ENCODE measurements around the gene CDH24. TPM values are rescaled to one million over a fixed set of nuclear protein-coding genes. Genes with fewer than 3 reads are reported as not detected.
A peak's percentile ranks its signal among the peaks of the same experiment; 100 is the strongest.

The CDH24 gene
- total and polyA plus RNA-seq, 2 of the 13 experiments (the other 11 are each of a cell fraction or from before 2014, with no cell fraction given), result 0.69 to 0.99 TPM

DNA sequence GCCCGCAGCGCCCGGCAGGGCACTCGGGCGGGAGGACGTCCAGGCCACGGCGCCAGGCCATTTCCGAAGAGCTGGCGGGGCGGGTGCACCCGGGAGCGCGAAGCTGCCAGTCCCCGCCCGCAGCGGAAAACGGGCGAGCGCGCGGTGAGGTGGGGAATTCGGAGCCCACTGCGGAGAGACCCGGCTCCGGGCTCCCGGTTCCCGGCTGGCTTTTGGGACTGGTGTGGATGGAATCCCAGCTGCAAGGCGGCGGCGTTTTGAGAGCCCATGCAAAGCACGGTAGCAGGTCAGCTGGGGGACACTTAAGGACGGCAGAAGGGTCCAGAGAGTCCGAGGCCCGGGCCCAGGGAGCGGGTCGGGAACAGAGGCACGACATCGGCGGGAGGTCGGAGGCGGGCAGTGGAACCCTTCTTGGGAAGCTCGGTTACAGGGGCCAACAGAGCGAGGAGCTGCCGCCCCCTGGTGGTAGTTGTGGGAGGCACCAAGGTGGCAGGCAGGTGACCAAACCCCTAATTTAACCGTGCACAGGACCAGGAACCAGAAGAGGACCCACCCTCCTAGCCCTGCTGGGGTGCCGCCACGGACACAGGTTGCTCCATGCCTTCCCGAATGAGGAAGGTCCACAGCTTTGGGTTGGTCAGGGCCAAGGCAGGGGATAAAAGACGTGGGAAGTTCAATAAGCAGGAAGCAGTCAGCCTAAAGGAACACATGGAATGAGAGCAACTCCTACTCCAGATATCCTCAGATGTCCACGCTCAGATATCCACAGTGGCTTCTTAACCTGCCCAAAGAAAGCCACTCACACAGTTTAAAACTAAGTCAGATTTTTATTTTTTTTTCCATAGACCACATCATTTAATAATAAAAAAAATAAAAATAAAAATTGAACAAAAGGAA is 685 bp upstream of the CDH24 start (continued):
- peak; percentile 88; the same call in 1 of the 2 replicates for TF ChIP-seq ZNF468 (CRISPR knock-in tag; IDR thresholded peaks at IDR 0.05)
- no peak for TF ChIP-seq SRF (IDR thresholded peaks at IDR 0.05; ENCODE audit: low read depth, low read length)
- no peak for TF ChIP-seq ZFP1 (CRISPR knock-in tag; IDR thresholded peaks at IDR 0.05)
- TF ChIP-seq ONECUT2 (CRISPR knock-in tag; IDR thresholded peaks at IDR 0.05), result no peak
- TF ChIP-seq CENPX (CRISPR knock-in tag; IDR thresholded peaks at IDR 0.05), result no peak
- TF ChIP-seq HDAC1 (CRISPR knock-in tag; IDR thresholded peaks at IDR 0.05), result peak; percentile 91
- peak; percentile 56; the same call in 1 of the 2 replicates for TF ChIP-seq WIZ (CRISPR knock-in tag; IDR thresholded peaks at IDR 0.05)
- TF ChIP-seq SYNCRIP (IDR thresholded peaks at IDR 0.05; ENCODE audit: insufficient read depth, low read depth, low read length), result no peak
- TF ChIP-seq ZKSCAN1 (IDR thresholded peaks at IDR 0.05; ENCODE audit: low read length), result peak; percentile 31; the same call in 1 of the 2 replicates
- TF ChIP-seq ZMYM2 (CRISPR knock-in tag; IDR thresholded peaks at IDR 0.05), result no peak
- TF ChIP-seq, protein P1, sequence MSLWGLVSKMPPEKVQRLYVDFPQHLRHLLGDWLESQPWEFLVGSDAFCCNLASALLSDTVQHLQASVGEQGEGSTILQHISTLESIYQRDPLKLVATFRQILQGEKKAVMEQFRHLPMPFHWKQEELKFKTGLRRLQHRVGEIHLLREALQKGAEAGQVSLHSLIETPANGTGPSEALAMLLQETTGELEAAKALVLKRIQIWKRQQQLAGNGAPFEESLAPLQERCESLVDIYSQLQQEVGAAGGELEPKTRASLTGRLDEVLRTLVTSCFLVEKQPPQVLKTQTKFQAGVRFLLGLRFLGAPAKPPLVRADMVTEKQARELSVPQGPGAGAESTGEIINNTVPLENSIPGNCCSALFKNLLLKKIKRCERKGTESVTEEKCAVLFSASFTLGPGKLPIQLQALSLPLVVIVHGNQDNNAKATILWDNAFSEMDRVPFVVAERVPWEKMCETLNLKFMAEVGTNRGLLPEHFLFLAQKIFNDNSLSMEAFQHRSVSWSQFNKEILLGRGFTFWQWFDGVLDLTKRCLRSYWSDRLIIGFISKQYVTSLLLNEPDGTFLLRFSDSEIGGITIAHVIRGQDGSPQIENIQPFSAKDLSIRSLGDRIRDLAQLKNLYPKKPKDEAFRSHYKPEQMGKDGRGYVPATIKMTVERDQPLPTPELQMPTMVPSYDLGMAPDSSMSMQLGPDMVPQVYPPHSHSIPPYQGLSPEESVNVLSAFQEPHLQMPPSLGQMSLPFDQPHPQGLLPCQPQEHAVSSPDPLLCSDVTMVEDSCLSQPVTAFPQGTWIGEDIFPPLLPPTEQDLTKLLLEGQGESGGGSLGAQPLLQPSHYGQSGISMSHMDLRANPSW (CRISPR knock-in tag; IDR thresholded peaks at IDR 0.05; ENCODE audit: borderline replicate concordance), result no peak
- TF ChIP-seq, protein P2, sequence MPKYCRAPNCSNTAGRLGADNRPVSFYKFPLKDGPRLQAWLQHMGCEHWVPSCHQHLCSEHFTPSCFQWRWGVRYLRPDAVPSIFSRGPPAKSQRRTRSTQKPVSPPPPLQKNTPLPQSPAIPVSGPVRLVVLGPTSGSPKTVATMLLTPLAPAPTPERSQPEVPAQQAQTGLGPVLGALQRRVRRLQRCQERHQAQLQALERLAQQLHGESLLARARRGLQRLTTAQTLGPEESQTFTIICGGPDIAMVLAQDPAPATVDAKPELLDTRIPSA (CRISPR knock-in tag; IDR thresholded peaks at IDR 0.05; ENCODE audit: borderline replicate concordance), result no peak
- 0 out of 2 replicates have a peak, but pooled peaks have one; percentile 60 for TF ChIP-seq SP140L (CRISPR knock-in tag; IDR thresholded peaks at IDR 0.05; ENCODE audit: borderline replicate concordance)
- TF ChIP-seq, protein P3, sequence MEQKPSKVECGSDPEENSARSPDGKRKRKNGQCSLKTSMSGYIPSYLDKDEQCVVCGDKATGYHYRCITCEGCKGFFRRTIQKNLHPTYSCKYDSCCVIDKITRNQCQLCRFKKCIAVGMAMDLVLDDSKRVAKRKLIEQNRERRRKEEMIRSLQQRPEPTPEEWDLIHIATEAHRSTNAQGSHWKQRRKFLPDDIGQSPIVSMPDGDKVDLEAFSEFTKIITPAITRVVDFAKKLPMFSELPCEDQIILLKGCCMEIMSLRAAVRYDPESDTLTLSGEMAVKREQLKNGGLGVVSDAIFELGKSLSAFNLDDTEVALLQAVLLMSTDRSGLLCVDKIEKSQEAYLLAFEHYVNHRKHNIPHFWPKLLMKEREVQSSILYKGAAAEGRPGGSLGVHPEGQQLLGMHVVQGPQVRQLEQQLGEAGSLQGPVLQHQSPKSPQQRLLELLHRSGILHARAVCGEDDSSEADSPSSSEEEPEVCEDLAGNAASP (CRISPR knock-in tag; IDR thresholded peaks at IDR 0.05; ENCODE audit: borderline replicate concordance), result peak; percentile 81
- no peak for TF ChIP-seq SCMH1 (CRISPR knock-in tag; IDR thresholded peaks at IDR 0.05; ENCODE audit: borderline replicate concordance)
- TF ChIP-seq TOPORS (CRISPR knock-in tag; IDR thresholded peaks at IDR 0.05), result peak; percentile 79; the same call in 1 of the 2 replicates
- TF ChIP-seq, protein P4, sequence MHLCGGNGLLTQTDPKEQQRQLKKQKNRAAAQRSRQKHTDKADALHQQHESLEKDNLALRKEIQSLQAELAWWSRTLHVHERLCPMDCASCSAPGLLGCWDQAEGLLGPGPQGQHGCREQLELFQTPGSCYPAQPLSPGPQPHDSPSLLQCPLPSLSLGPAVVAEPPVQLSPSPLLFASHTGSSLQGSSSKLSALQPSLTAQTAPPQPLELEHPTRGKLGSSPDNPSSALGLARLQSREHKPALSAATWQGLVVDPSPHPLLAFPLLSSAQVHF (CRISPR knock-in tag; IDR thresholded peaks at IDR 0.05), result peak; percentile 74; the same call in 1 of the 2 replicates
- TF ChIP-seq ZNF235 (CRISPR knock-in tag; IDR thresholded peaks at IDR 0.05; ENCODE audit: borderline replicate concordance), result peak; percentile 88
- no peak; the same call in 1 of the 2 replicates for TF ChIP-seq TAF1 (CRISPR knock-in tag; IDR thresholded peaks at IDR 0.05)
- peak; percentile 52 for TF ChIP-seq MED8 (CRISPR knock-in tag; IDR thresholded peaks at IDR 0.05; ENCODE audit: insufficient replicate concordance)
- peak; percentile 92 for TF ChIP-seq ARID2 (CRISPR knock-in tag; IDR thresholded peaks at IDR 0.05; ENCODE audit: borderline replicate concordance)
- TF ChIP-seq, protein P5, sequence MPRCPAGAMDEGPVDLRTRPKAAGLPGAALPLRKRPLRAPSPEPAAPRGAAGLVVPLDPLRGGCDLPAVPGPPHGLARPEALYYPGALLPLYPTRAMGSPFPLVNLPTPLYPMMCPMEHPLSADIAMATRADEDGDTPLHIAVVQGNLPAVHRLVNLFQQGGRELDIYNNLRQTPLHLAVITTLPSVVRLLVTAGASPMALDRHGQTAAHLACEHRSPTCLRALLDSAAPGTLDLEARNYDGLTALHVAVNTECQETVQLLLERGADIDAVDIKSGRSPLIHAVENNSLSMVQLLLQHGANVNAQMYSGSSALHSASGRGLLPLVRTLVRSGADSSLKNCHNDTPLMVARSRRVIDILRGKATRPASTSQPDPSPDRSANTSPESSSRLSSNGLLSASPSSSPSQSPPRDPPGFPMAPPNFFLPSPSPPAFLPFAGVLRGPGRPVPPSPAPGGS (CRISPR knock-in tag; IDR thresholded peaks at IDR 0.05), result peak; percentile 95
- no peak for TF ChIP-seq MATR3 (CRISPR knock-in tag; IDR thresholded peaks at IDR 0.05)
